HFFc6 (cell line): Measurements from ENCODE around the gene ARHGEF33. TPM values are rescaled to one million over a fixed set of nuclear protein-coding genes. Genes with fewer than 3 reads are reported as not detected.

Experiments used
- DNase-seq: peaks from one replicate; pipeline ENCODE4 v3.0.0-alpha.2; 2018
- H3K27ac Mint-ChIP-seq: 2 replicates; pipeline ENCODE4 v1.8.0; 2020; ENCODE audit warnings: mild to moderate bottlenecking, mixed read lengths
- H3K27me3 Mint-ChIP-seq: 2 replicates; pipeline ENCODE4 v1.8.0; 2021; ENCODE audit warnings: mild to moderate bottlenecking, moderate library complexity, mixed read lengths; ENCODE audit not compliant: insufficient read depth
- H3K36me3 Mint-ChIP-seq: 2 replicates; pipeline ENCODE4 v1.8.0; 2021; ENCODE audit warnings: low read depth, mixed read lengths
- H3K4me1 Mint-ChIP-seq: 2 replicates; pipeline ENCODE4 v1.8.0; 2020; ENCODE audit warnings: low read depth, mixed read lengths
- H3K4me3 Mint-ChIP-seq: 2 replicates; pipeline ENCODE4 v1.8.0; 2020; ENCODE audit warnings: mild to moderate bottlenecking, moderate library complexity, mixed read lengths
- H3K9me3 Mint-ChIP-seq: 2 replicates; pipeline ENCODE4 v1.8.0; 2020; ENCODE audit warnings: mild to moderate bottlenecking, mixed read lengths
- total RNA-seq, 6 experiments: library from RNA; stranded (reverse); fragmentation: NEBNext Ultra II Directional; extraction: Animal tissue kit (Norgen Biotek cat#: 25700); gene quantifications; 2 replicates in 1 of 6; 3 replicates in 5 of 6; pipeline ENCODE4 v1.2.3, GENCODE V29; 2021
- TF ChIP-seq, protein P1 (sequence below): fragments of 200-600 bp; sonication (generic); IDR thresholded peaks from 2 replicates; pipeline ENCODE4 v1.5.0; 2021; ENCODE audit warnings: antibody characterized with exemption, mild to moderate bottlenecking

ARHGEF33 gene
- total RNA-seq, 6 experiments from 2014 or later: 0.08 to 0.78 (median 0.21) TPM

DNA sequence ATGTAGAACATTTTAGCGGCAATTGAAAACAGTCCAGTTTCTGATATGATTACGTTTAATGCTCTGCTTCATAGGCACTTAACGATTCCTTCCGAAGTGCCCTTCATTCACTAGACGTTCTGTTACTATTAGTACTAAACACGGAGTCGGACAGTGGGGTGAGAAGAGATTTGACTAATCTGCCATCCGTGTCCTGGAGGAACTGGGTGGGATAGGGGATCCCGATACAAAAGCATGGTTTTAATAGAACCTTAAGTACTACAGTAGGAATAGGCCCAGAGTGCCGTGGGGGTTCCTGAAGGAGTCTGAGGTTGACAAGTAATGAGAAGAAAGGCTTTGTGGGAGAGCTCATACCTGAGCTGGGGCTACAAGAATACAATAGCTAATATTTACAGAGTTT lies 13.3 kb upstream of the ARHGEF33 start:
- Mint-ChIP-seq H3K27me3 (no peaks in the 10 kb centered on the region), H3K4me1 (peaks cover 28% of the 10 kb centered on the region), H3K4me3 (peak overlapping the region; percentile 93), H3K36me3 (peaks cover 19% of the 10 kb centered on the region), H3K27ac (peak overlapping the region; percentile 92), H3K9me3 (no peaks in the 10 kb centered on the region; the same call in 1 of the 2 replicates)
- no peak for DNase-seq
- TF ChIP-seq, protein P1, sequence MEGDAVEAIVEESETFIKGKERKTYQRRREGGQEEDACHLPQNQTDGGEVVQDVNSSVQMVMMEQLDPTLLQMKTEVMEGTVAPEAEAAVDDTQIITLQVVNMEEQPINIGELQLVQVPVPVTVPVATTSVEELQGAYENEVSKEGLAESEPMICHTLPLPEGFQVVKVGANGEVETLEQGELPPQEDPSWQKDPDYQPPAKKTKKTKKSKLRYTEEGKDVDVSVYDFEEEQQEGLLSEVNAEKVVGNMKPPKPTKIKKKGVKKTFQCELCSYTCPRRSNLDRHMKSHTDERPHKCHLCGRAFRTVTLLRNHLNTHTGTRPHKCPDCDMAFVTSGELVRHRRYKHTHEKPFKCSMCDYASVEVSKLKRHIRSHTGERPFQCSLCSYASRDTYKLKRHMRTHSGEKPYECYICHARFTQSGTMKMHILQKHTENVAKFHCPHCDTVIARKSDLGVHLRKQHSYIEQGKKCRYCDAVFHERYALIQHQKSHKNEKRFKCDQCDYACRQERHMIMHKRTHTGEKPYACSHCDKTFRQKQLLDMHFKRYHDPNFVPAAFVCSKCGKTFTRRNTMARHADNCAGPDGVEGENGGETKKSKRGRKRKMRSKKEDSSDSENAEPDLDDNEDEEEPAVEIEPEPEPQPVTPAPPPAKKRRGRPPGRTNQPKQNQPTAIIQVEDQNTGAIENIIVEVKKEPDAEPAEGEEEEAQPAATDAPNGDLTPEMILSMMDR: no peak

DNA sequence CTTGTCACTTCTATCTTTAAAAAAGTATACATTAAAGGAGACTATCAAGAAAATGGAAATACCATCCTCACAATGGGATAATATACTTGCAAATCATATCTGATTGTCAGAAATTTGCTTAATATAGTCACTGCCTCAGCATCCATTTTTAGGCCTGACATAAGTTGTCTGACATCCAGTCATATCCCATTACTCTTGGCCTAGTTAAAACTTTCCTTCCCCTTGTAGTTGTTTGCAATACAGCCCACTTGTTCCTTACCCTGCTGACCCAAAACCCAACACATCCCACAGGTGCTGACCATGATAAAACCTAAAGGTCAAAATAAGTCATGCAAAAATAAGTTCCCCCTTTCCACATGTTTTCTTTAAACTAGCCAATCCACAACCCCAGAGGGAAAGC lies 3.6 kb upstream of the ARHGEF33 start:
- no peak overlapping the region for H3K4me3 Mint-ChIP-seq
- peaks cover 8% of the 10 kb centered on the region; the same call in 1 of the 2 replicates for H3K36me3 Mint-ChIP-seq
- no peak overlapping the region for H3K27ac Mint-ChIP-seq
- no peaks in the 10 kb centered on the region for H3K4me1 Mint-ChIP-seq
- TF ChIP-seq, protein P1: no peak
- DNase-seq: no peak
- no peaks in the 10 kb centered on the region for H3K9me3 Mint-ChIP-seq
- H3K27me3 Mint-ChIP-seq: no peaks in the 10 kb centered on the region; the same call in 1 of the 2 replicates

DNA sequence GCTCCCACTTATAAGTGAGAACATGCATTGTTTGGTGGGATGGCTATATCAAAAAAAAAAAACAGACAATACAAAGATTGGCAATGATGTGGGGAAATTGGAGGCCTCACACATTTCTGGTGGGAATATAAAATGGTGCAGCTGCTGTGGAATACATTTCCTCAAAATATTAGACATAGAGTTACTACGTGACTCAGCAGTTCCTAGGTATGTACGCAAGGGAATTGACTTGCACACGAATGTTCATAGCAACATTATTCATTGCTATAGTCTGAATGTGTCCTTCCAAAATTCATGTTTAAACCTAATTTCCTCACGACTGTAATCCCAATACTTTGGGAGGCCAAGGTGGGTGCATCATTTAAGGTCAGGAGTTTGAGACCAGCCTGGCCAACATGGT lies 2.3 kb upstream of the ARHGEF33 start:
- H3K27me3 Mint-ChIP-seq: no peaks in the 10 kb centered on the region; the same call in none of the 2 replicates

DNA sequence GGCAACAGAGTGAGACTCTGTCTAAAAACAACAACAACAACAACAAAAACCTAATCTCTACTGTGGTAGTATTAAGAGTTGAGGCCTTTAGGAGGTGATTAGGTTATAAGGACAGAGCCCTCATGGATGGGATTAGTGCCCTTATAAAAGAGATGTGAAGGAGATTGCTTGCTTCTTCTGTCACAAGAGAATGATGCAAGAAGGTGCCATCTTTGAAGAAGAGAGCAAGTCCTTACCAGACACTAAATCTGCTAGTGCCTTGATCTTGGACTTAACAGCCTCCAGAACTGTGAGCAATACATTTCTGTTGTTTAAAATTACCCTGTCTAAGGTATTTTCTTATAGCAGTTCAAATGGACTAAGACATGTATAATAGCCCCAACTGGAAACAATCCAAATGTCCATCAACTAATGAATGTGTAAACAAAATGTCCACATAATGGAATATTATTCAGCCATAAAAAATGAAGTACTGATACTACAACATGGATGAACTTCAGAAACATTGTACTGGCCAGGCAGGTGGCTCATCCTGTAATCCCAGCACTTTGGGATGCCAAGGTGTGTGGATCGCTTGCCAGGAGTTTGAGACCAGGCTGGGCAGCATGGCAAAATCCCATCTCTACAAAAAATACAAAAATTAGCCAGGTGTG lies 1.6 kb upstream of the ARHGEF33 start:
- TF ChIP-seq, protein P1: no peak
- DNase-seq: no peak
- H3K27ac Mint-ChIP-seq: no peak overlapping the region
- peaks cover 6% of the 10 kb centered on the region; the same call in 1 of the 2 replicates for H3K36me3 Mint-ChIP-seq
- peaks cover 1% of the 10 kb centered on the region for H3K27me3 Mint-ChIP-seq
- H3K4me1 Mint-ChIP-seq: no peaks in the 10 kb centered on the region
- H3K9me3 Mint-ChIP-seq: no peaks in the 10 kb centered on the region
- no peak overlapping the region for H3K4me3 Mint-ChIP-seq

More for the DNA sequence above, 2.3 kb upstream of the ARHGEF33 start:
- no peak for DNase-seq
- TF ChIP-seq, protein P1: no peak
- H3K27ac Mint-ChIP-seq: no peak overlapping the region
- no peaks in the 10 kb centered on the region for H3K4me1 Mint-ChIP-seq
- H3K36me3 Mint-ChIP-seq: peaks cover 8% of the 10 kb centered on the region; the same call in 1 of the 2 replicates
- no peaks in the 10 kb centered on the region for H3K9me3 Mint-ChIP-seq
- H3K4me3 Mint-ChIP-seq: no peak overlapping the region

DNA sequence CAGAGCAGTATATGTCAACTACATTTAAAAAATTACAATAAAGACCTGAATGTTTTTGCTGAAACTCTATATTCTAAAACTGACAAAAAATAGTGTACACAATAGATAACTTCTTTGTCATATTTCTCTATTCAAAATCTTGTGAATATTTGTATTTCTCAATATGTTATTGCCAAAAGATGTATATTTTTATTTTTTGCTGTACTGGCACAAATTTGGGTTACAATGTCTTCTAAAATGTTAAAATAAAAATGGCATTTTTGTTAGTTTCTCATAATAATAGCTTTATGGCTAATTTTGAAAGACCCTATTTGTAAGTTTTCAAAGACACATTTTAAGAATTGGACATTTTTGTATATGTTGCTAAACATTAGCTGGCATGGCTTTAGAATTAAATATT lies 630 bp upstream of the ARHGEF33 start:
- Mint-ChIP-seq H3K9me3 (no peaks in the 10 kb centered on the region), H3K27ac (no peak overlapping the region), H3K4me3 (no peak overlapping the region), H3K4me1 (no peaks in the 10 kb centered on the region), H3K36me3 (0 out of 2 replicates have a peak, but pooled peaks cover 4% of the 10 kb centered on the region), H3K27me3 (peaks cover 8% of the 10 kb centered on the region)
- DNase-seq: no peak
- TF ChIP-seq, protein P1: no peak
